H1 (cell line): ENCODE measurements around the gene NR4A1. TPM values are rescaled to one million over a fixed set of nuclear protein-coding genes. Genes with fewer than 3 reads are reported as not detected.

Experiments
- CTCF ChIA-PET: fragments of 300-600 bp; sonication (Branson Sonifier 250); formaldehyde crosslinking; loops from one replicate; lab custom pipeline; 2021; ENCODE audit not compliant: partially characterized antibody; lab: Charles Lee
- POLR2A ChIA-PET: fragments of 300-600 bp; sonication (Branson Sonifier 250); formaldehyde crosslinking; loops from one replicate; lab custom pipeline; 2021; ENCODE audit warnings: inconsistent platforms; ENCODE audit not compliant: partially characterized antibody; lab: Charles Lee
- DNase-seq, 2 experiments: peaks; one replicate each; pipeline versions ENCODE4 v3.0.0 to v3.0.0-alpha.2; 2010 to 2022; ENCODE audit warnings: low spot score in 2 of 2, low read depth in 1 of 2, mixed read lengths in 1 of 2
- FAIRE-seq: peaks from 2 replicates; lab custom pipeline; 2011; peaks lifted over from hg19 to GRCh38; lab: Jason Lieb, UNC
- H2AFZ ChIP-seq: 2 replicates; pipeline ENCODE4 v1.8.1; 2012; ENCODE audit warnings: low read length, inconsistent platforms
- H2AK5ac ChIP-seq: 2 replicates; pipeline ENCODE4 v1.6.1; 2013; ENCODE audit warnings: low read depth, low read length
- H2BK120ac ChIP-seq: replicated peaks from 2 replicates; pipeline ENCODE3; 2013; ENCODE audit warnings: low read depth, low read length, inconsistent platforms
- H2BK12ac ChIP-seq: 2 replicates; pipeline ENCODE4 v1.6.1; 2013; ENCODE audit warnings: low read depth, low read length
- H2BK15ac ChIP-seq: 2 replicates; pipeline ENCODE4 v1.6.1; 2013; ENCODE audit warnings: low read length
- H2BK20ac ChIP-seq: 2 replicates; pipeline ENCODE4 v1.6.1; 2013; ENCODE audit warnings: low read length
- H2BK5ac ChIP-seq: 2 replicates; pipeline ENCODE4 v1.6.1; 2013; ENCODE audit warnings: low read depth, low read length
- H3K14ac ChIP-seq: 2 replicates; pipeline ENCODE4 v1.6.1; 2013; ENCODE audit warnings: inconsistent platforms; ENCODE audit not compliant: insufficient read length
- H3K18ac ChIP-seq: 2 replicates; pipeline ENCODE4 v1.6.1; 2013; ENCODE audit warnings: low read length; ENCODE audit errors: extremely low read depth
- H3K23ac ChIP-seq: 2 replicates; pipeline ENCODE4 v1.6.1; 2013; ENCODE audit warnings: inconsistent platforms; ENCODE audit not compliant: insufficient read length
- H3K23me2 ChIP-seq: 2 replicates; pipeline ENCODE4 v1.6.1; 2013; ENCODE audit warnings: low read depth, low read length
- H3K27ac ChIP-seq: 2 replicates; pipeline ENCODE4 v1.6.1; 2011; ENCODE audit warnings: low read depth, low read length, inconsistent platforms
- H3K27me3 ChIP-seq, 4 experiments: replicated peaks in 1 of 4; 1 replicate in 1 of 4; 2 replicates in 3 of 4; pipeline versions ENCODE4 v1.6.1 to v1.8.1; 2011 to 2013; ENCODE audit warnings: low read length in 3 of 4, mild to moderate bottlenecking in 3 of 4, inconsistent platforms in 2 of 4, mixed read lengths in 2 of 4, moderate library complexity in 1 of 4; ENCODE audit not compliant: control insufficient read depth in 3 of 4, insufficient read depth in 3 of 4; ENCODE audit errors: extremely low read depth in 1 of 4
- H3K36me3 ChIP-seq, 4 experiments: 2 replicates each; pipeline versions ENCODE4 v1.6.1 to v1.8.1; 2011 to 2013; ENCODE audit warnings: mild to moderate bottlenecking in 4 of 4, low read length in 3 of 4, moderate library complexity in 2 of 4, control low read depth in 1 of 4, inconsistent platforms in 1 of 4; ENCODE audit not compliant: insufficient read depth in 4 of 4, control insufficient read depth in 2 of 4
- H3K4ac ChIP-seq: replicated peaks from 2 replicates; pipeline ENCODE3; 2013; ENCODE audit warnings: low read length, low read depth, mixed read lengths, inconsistent platforms; ENCODE audit not compliant: insufficient read length
- H3K4me1 ChIP-seq, 4 experiments: replicated peaks in 1 of 4; 1 replicate in 1 of 4; 2 replicates in 3 of 4; pipeline versions ENCODE4 v1.6.1 to v1.8.1; 2011 to 2013; ENCODE audit warnings: low read length in 3 of 4, inconsistent platforms in 2 of 4, mixed read lengths in 1 of 4; ENCODE audit not compliant: insufficient read depth in 4 of 4, control insufficient read depth in 3 of 4
- H3K4me2 ChIP-seq, 2 experiments: 2 replicates each; pipeline versions ENCODE4 v1.6.1 to v1.8.1; 2011 to 2013; ENCODE audit warnings: low read depth in 2 of 2, low read length in 2 of 2, control low read depth in 1 of 2, inconsistent platforms in 1 of 2, mild to moderate bottlenecking in 1 of 2; ENCODE audit not compliant: insufficient read depth in 1 of 2
- H3K4me3 ChIP-seq, 4 experiments: fragments of 200-600, 300-600 bp in 1 of 4; sonication (generic), shearing (Covaris generic), sonication (Bioruptor Twin) in 1 of 4; 2 replicates each; pipeline versions ENCODE4 v1.5.1 to v1.8.1; 2011 to 2016; ENCODE audit warnings: low read length in 4 of 4, low read depth in 3 of 4, control low read depth in 2 of 4, inconsistent platforms in 2 of 4, mild to moderate bottlenecking in 2 of 4, mixed read lengths in 1 of 4, moderate library complexity in 1 of 4; ENCODE audit not compliant: insufficient read depth in 2 of 4; ENCODE audit errors: extremely low read depth in 1 of 4
- H3K56ac ChIP-seq: replicated peaks from 2 replicates; pipeline ENCODE3; 2013; ENCODE audit warnings: low read depth, mild to moderate bottlenecking, mixed read lengths, low read length, inconsistent platforms; ENCODE audit not compliant: insufficient read length
- H3K79me1 ChIP-seq: 2 replicates; pipeline ENCODE4 v1.6.1; 2013; ENCODE audit warnings: low read depth, low read length, control low read depth
- H3K79me2 ChIP-seq, 2 experiments: 2 replicates each; pipeline versions ENCODE4 v1.6.1 to v1.8.1; 2012 to 2013; ENCODE audit warnings: low read length in 2 of 2, mild to moderate bottlenecking in 2 of 2, inconsistent platforms in 1 of 2; ENCODE audit not compliant: insufficient read depth in 2 of 2, control insufficient read depth in 1 of 2
- H3K9ac ChIP-seq, 4 experiments: replicated peaks in 1 of 4; 1 replicate in 1 of 4; 2 replicates in 3 of 4; pipeline versions ENCODE4 v1.6.1 to v1.8.1; 2011 to 2013; ENCODE audit warnings: low read depth in 3 of 4, low read length in 3 of 4, control low read depth in 2 of 4, mild to moderate bottlenecking in 2 of 4, moderate library complexity in 2 of 4, inconsistent platforms in 1 of 4; ENCODE audit errors: extremely low read depth in 1 of 4
- H3K9me3 ChIP-seq, 2 experiments: 2 replicates each; pipeline versions ENCODE4 v1.6.1 to v1.8.1; 2012 to 2013; ENCODE audit warnings: mild to moderate bottlenecking in 2 of 2, moderate library complexity in 2 of 2, control low read depth in 1 of 2, inconsistent platforms in 1 of 2, low read depth in 1 of 2, low read length in 1 of 2, mixed read lengths in 1 of 2; ENCODE audit not compliant: insufficient read depth in 2 of 2
- H4K20me1 ChIP-seq, 2 experiments: replicated peaks in 1 of 2; 2 replicates each; pipeline versions ENCODE3 to v1.8.1; 2011 to 2013; ENCODE audit warnings: inconsistent platforms in 2 of 2, low read length in 2 of 2, mild to moderate bottlenecking in 1 of 2; ENCODE audit not compliant: insufficient read depth in 2 of 2, control insufficient read depth in 1 of 2
- H4K5ac ChIP-seq: 2 replicates; pipeline ENCODE4 v1.6.1; 2013; ENCODE audit warnings: low read length, low read depth, mixed read lengths, inconsistent platforms; ENCODE audit not compliant: insufficient read length
- H4K8ac ChIP-seq: 2 replicates; pipeline ENCODE4 v1.8.0; 2013; ENCODE audit warnings: mild to moderate bottlenecking, moderate library complexity, low read length, inconsistent platforms; ENCODE audit not compliant: insufficient read depth; ENCODE audit errors: extremely low read depth
- H4K91ac ChIP-seq: replicated peaks from 2 replicates; pipeline ENCODE3; 2013; ENCODE audit warnings: low read length, mixed read lengths, inconsistent platforms; ENCODE audit not compliant: insufficient read length
- CHD2 ChIP-seq: IDR thresholded peaks from 2 replicates; pipeline ENCODE4 v1.6.1; 2012; ENCODE audit warnings: low read length, improper control_type of control experiment
- EP300 ChIP-seq, 2 experiments: IDR thresholded peaks; 1 replicate in 1 of 2; 2 replicates in 1 of 2; pipeline ENCODE4 v1.6.1; 2011 to 2012; ENCODE audit warnings: low read depth in 2 of 2, low read length in 2 of 2, mild to moderate bottlenecking in 2 of 2, borderline replicate concordance in 1 of 2, inconsistent platforms in 1 of 2, moderate library complexity in 1 of 2
- POLR2AphosphoS5 ChIP-seq: IDR thresholded peaks from 2 replicates; pipeline ENCODE4 v1.6.1; 2011; ENCODE audit warnings: low read depth, low read length
- POU5F1 ChIP-seq: IDR thresholded peaks from 2 replicates; pipeline ENCODE4 v1.6.1; 2011; ENCODE audit warnings: low read depth, mild to moderate bottlenecking, low read length, moderate library complexity
- RAD21 ChIP-seq, 2 experiments: IDR thresholded peaks in 1 of 2; conservative IDR thresholded peaks in 1 of 2; 2 replicates each; pipeline ENCODE4 v1.6.1; 2011; ENCODE audit warnings: low read depth in 2 of 2, low read length in 2 of 2, improper control_type of control experiment in 1 of 2, inconsistent platforms in 1 of 2, mild to moderate bottlenecking in 1 of 2, moderate library complexity in 1 of 2
- RNF2 ChIP-seq: fragments of 200-900, 300-1000 bp; sonication (generic); IDR thresholded peaks from 2 replicates; pipeline ENCODE4 v1.7.1; 2016; ENCODE audit warnings: borderline replicate concordance, low read depth, mild to moderate bottlenecking, antibody characterized with exemption, low read length; ENCODE audit not compliant: poor library complexity, severe bottlenecking; ENCODE audit errors: missing control alignments
- RXRA ChIP-seq: IDR thresholded peaks from 2 replicates; pipeline ENCODE4 v1.6.1; 2011; ENCODE audit warnings: low read depth, mild to moderate bottlenecking, low read length, moderate library complexity; ENCODE audit not compliant: insufficient read depth
- SIN3A ChIP-seq, 2 experiments: IDR thresholded peaks in 1 of 2; conservative IDR thresholded peaks in 1 of 2; 2 replicates each; pipeline ENCODE4 v1.6.1; 2011 to 2012; ENCODE audit warnings: low read length in 2 of 2, improper control_type of control experiment in 1 of 2, low read depth in 1 of 2, mild to moderate bottlenecking in 1 of 2
- SP2 ChIP-seq: IDR thresholded peaks from 2 replicates; pipeline ENCODE4 v1.6.1; 2012; ENCODE audit warnings: mild to moderate bottlenecking, low read length, inconsistent platforms
- SP4 ChIP-seq: IDR thresholded peaks from 2 replicates; pipeline ENCODE4 v1.6.1; 2012; ENCODE audit warnings: low read length, inconsistent platforms
- TAF1 ChIP-seq: IDR thresholded peaks from 2 replicates; pipeline ENCODE4 v1.6.1; 2011; ENCODE audit warnings: mild to moderate bottlenecking, low read depth, low read length
- WGBS, 2 experiments: shearing (Covaris generic) in 1 of 2; methylation state at CpG; one replicate each; pipeline versions ENCODE4 v1.1.6 to v1.1.7; 2013 to 2015; ENCODE audit warnings: low lambda C conversion rate in 2 of 2, mixed read lengths in 2 of 2, inconsistent platforms in 1 of 2, low coverage in 1 of 2, missing lambda C conversion rate in 1 of 2; ENCODE audit not compliant: insufficient replicate concordance in 2 of 2, insufficient coverage in 1 of 2, insufficient read length in 1 of 2; ENCODE audit errors: extremely low coverage in 1 of 2, missing lambda C conversion rate in 1 of 2; 5-methylcytosine and 5-hydroxymethylcytosine counted together
- polyA plus RNA-seq, 7 experiments: library from polyadenylated mRNA; depleted of rRNA in 3 of 7; stranded (reverse) in 5 of 7; unstranded in 2 of 7; fragments of >200 nt in 5 of 7; fragments of 200-250 nt in 2 of 7; gene quantifications; 1 replicate in 5 of 7; 2 replicates in 1 of 7; 4 replicates in 1 of 7; pipeline versions ENCODE4 v1.2.1 to v1.2.3, GENCODE V29; 2011 to 2013; ENCODE audit warnings: missing spikeins in 2 of 7, mixed read lengths in 2 of 7
- total RNA-seq: library from RNA; stranded (reverse); fragmentation: NEBNext Ultra II Directional; extraction: Animal tissue kit (Norgen Biotek cat#: 25700); gene quantifications from 2 replicates; pipeline ENCODE4 v1.2.1, GENCODE V29; 2021
- TF ChIP-seq, protein P1 (sequence below): IDR thresholded peaks from 2 replicates; pipeline ENCODE4 v1.6.1; 2012; ENCODE audit warnings: inconsistent platforms
- TF ChIP-seq, protein P2 (sequence below): IDR thresholded peaks from 2 replicates; pipeline ENCODE4 v1.6.1; 2012; ENCODE audit warnings: inconsistent platforms

NR4A1 gene
- total and polyA plus RNA-seq, 2 of the 8 experiments (the other 6 are each of a cell fraction or from before 2014, with no cell fraction given) = 18.7 to 23.3 TPM

DNA sequence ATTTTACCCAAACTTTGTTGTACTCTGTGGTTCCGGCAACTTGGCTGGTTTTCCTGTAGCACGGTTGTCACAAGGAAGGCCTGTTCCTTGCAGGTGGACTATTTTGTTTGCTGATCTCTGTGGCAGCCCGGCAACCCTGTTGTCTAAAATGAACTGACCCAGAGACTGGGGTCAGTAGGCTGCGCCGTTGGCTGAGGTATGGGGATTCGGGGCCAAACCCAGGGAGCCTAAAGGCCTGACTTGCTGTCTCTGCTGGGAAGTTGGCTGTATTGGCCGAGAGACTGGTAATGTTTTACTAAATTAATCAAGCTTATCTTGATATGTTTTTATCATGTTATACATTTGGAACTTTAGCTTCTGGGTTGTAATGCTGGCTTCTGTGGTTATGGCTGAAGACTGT lies 42.1 kb downstream of the NR4A1 start:
- no peak overlapping the region for H2BK5ac ChIP-seq
- H3K4me1 ChIP-seq = no peaks in the 10 kb centered on the region
- CTCF ChIA-PET = interaction anchor here (1.0 to 11.5 kb wide), 9 partner anchors 9 to 166 kb away, joined by 3 to 205 read pairs (median 5); partner anchors contain the start of gene ATG101
- H2BK12ac ChIP-seq = no peak overlapping the region
- no peaks in the 10 kb centered on the region for H3K9me3 ChIP-seq
- no peak overlapping the region for H3K4me3 ChIP-seq
- H2AK5ac ChIP-seq = no peak overlapping the region
- H3K27me3 ChIP-seq = no peaks in the 10 kb centered on the region
- H3K27ac ChIP-seq = no peak overlapping the region
- H2AFZ ChIP-seq = no peak overlapping the region
- no peak overlapping the region for H3K9ac ChIP-seq
- FAIRE-seq (no peak), DNase-seq (no peak)
- no peaks in the 10 kb centered on the region for H3K79me2 ChIP-seq
- 85% methylated on average over 7 of the region's 7 CpGs; no CpG with 5 or more reads in 1 of the 2 experiments for WGBS, 2 experiments
- no peak overlapping the region for H3K4ac ChIP-seq
- no peaks in the 10 kb centered on the region for H3K23me2 ChIP-seq
- no peak overlapping the region for H2BK15ac ChIP-seq
- no peak overlapping the region for H4K8ac ChIP-seq
- H4K91ac ChIP-seq = no peak overlapping the region
- H3K4me2 ChIP-seq = no peak overlapping the region
- H3K56ac ChIP-seq = no peak overlapping the region
- H4K5ac ChIP-seq = no peak overlapping the region
- no peak overlapping the region for H3K14ac ChIP-seq
- no peaks in the 10 kb centered on the region for H3K36me3 ChIP-seq
- POLR2A ChIA-PET = interaction anchor here (1.9 kb wide), 1 partner anchor 14 kb away, joined by 6 read pairs; the partner anchor contains the start of gene SMIM41
- H4K20me1 ChIP-seq = no peaks in the 10 kb centered on the region
- no peaks in the 10 kb centered on the region; the same call in 1 of the 2 replicates for H3K79me1 ChIP-seq
- no peak overlapping the region for H2BK120ac ChIP-seq
- no peak overlapping the region for H3K23ac ChIP-seq
- H2BK20ac ChIP-seq = no peak overlapping the region
- no peak overlapping the region for H3K18ac ChIP-seq
- TF ChIP-seq CHD2 (no peak), TAF1 (no peak), RXRA (no peak), POLR2AphosphoS5 (no peak), SIN3A (conservative IDR thresholded peaks at IDR 0.05 in 1 of 2, IDR thresholded peaks at IDR 0.05 in 1 of 2; ENCODE audit: low read depth in 1 of 2, low read length in 2 of 2) (no peak), POU5F1 (no peak), EP300 (IDR thresholded peaks at IDR 0.05; ENCODE audit: borderline replicate concordance in 1 of 2, low read depth in 2 of 2, low read length in 2 of 2) (no peak), RNF2 (no peak), SP4 (no peak), RAD21 (IDR thresholded peaks at IDR 0.05 in 1 of 2, conservative IDR thresholded peaks at IDR 0.05 in 1 of 2; ENCODE audit: low read depth in 2 of 2, low read length in 2 of 2) (no peak), SP2 (no peak)
- TF ChIP-seq, protein P1, sequence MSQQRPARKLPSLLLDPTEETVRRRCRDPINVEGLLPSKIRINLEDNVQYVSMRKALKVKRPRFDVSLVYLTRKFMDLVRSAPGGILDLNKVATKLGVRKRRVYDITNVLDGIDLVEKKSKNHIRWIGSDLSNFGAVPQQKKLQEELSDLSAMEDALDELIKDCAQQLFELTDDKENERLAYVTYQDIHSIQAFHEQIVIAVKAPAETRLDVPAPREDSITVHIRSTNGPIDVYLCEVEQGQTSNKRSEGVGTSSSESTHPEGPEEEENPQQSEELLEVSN = no peak
- TF ChIP-seq, protein P2, sequence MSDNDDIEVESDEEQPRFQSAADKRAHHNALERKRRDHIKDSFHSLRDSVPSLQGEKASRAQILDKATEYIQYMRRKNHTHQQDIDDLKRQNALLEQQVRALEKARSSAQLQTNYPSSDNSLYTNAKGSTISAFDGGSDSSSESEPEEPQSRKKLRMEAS = no peak
